HepG2 (cell line): Measurements from ENCODE around the gene KANSL3. TPM values are rescaled to one million over a fixed set of nuclear protein-coding genes. Genes with fewer than 3 reads are reported as not detected.

Experiments
- ATAC-seq: fragments of 200-7000 bp; cut with Tn5 transposase; 3 replicates; pipeline ENCODE4 v1.9.1; 2020; ENCODE audit warnings: mild to moderate bottlenecking, moderate library complexity
- BruUV-seq: library from RNA; stranded (reverse); fragments of 400-500 nt; replicated peaks from 2 replicates; lab custom pipeline; 2021; lab: Mats Ljungman, UMichigan
- CTCF ChIA-PET: fragments of 300-600 bp; formaldehyde crosslinking; extraction: SDS; loops from one replicate; lab custom pipeline; 2021; ENCODE audit warnings: low total read pairs, inconsistent platforms, low intra/inter-chr PET ratio; lab: Yijun Ruan, JAX
- POLR2A ChIA-PET: fragments of 350-600 bp; sonication (Branson Sonifier 250); formaldehyde crosslinking; loops from one replicate; lab custom pipeline; 2020; ENCODE audit warnings: antibody characterized with exemption, inconsistent platforms; lab: Yijun Ruan, JAX
- DNase-seq: peaks from one replicate; pipeline ENCODE4 v3.0.0-alpha.2; 2015; ENCODE audit warnings: low spot score
- FAIRE-seq: peaks from 3 replicates; lab custom pipeline; 2011; peaks lifted over from hg19 to GRCh38; lab: Jason Lieb, UNC
- H2AFZ ChIP-seq: one replicate; pipeline ENCODE4 v1.6.1; 2011; ENCODE audit warnings: low read length, inconsistent platforms
- H3K27ac ChIP-seq: fragments of 300-600 bp; 3 replicates; pipeline ENCODE4 v1.8.0; 2011; ENCODE audit warnings: mixed run types, mild to moderate bottlenecking, mixed read lengths, low read length, inconsistent platforms; ENCODE audit not compliant: insufficient read depth; ENCODE audit errors: extremely low read length
- H3K27me3 ChIP-seq, 2 experiments: fragments of 200-600 bp in 1 of 2; 2 replicates in 1 of 2; 3 replicates in 1 of 2; pipeline versions ENCODE4 v1.6.0 to v1.8.0; 2011; ENCODE audit warnings: low read length in 2 of 2, mild to moderate bottlenecking in 2 of 2, moderate library complexity in 2 of 2, inconsistent platforms in 1 of 2; ENCODE audit not compliant: insufficient read depth in 2 of 2, control insufficient read depth in 1 of 2
- H3K36me3 ChIP-seq, 2 experiments: fragments of 200-600 bp in 1 of 2; replicated peaks in 1 of 2; 2 replicates in 1 of 2; 3 replicates in 1 of 2; pipeline versions ENCODE4 v1.5.1 to v1.8.0; 2011; ENCODE audit warnings: low read length in 2 of 2, inconsistent platforms in 1 of 2; ENCODE audit not compliant: insufficient read depth in 2 of 2, control insufficient read depth in 1 of 2
- H3K4me1 ChIP-seq: 2 replicates; pipeline ENCODE4 v1.5.1; 2012; ENCODE audit warnings: low read length, inconsistent platforms; ENCODE audit not compliant: insufficient read depth
- H3K4me2 ChIP-seq: 2 replicates; pipeline ENCODE4 v1.6.0; 2011; ENCODE audit warnings: low read depth, low read length, inconsistent platforms
- H3K4me3 ChIP-seq, 3 experiments: fragments of 200-600 bp in 1 of 3; sonication (generic), shearing (Covaris generic) in 1 of 3; replicated peaks in 1 of 3; 2 replicates each; pipeline ENCODE4 v1.5.1; 2011 to 2016; ENCODE audit warnings: low read length in 3 of 3, inconsistent platforms in 2 of 3, low read depth in 2 of 3, mild to moderate bottlenecking in 2 of 3, control low read depth in 1 of 3, mixed read lengths in 1 of 3; ENCODE audit not compliant: insufficient read depth in 1 of 3
- H3K79me2 ChIP-seq: one replicate; pipeline ENCODE4 v1.6.1; 2011; ENCODE audit warnings: low read length, inconsistent platforms; ENCODE audit not compliant: insufficient read depth
- H3K9ac ChIP-seq: 2 replicates; pipeline ENCODE4 v1.6.0; 2011; ENCODE audit warnings: mild to moderate bottlenecking, low read depth, low read length, inconsistent platforms; ENCODE audit not compliant: insufficient read depth
- H3K9me3 ChIP-seq: 2 replicates; pipeline ENCODE4 v1.5.1; 2012; ENCODE audit warnings: mild to moderate bottlenecking, low read length
- H4K20me1 ChIP-seq: 2 replicates; pipeline ENCODE4 v1.6.0; 2011; ENCODE audit warnings: inconsistent platforms, mild to moderate bottlenecking, low read length, moderate library complexity; ENCODE audit not compliant: insufficient read depth
- CTCF ChIP-seq: sonication (generic); formaldehyde crosslinking; IDR thresholded peaks from 2 replicates; pipeline ENCODE4 v1.5.0; 2020; ENCODE audit warnings: mild to moderate bottlenecking, missing genetic modification reagents, moderate library complexity
- FOXA1 ChIP-seq, 2 experiments: fragments of 450-650 bp in 1 of 2; sonication (generic) in 1 of 2; formaldehyde crosslinking in 1 of 2; IDR thresholded peaks; 2 replicates each; pipeline versions ENCODE4 v1.4.0 to v1.6.1; 2016 to 2020; ENCODE audit warnings: missing genetic modification reagents in 1 of 2
- HDAC2 ChIP-seq: sonication (generic); formaldehyde crosslinking; IDR thresholded peaks from 2 replicates; pipeline ENCODE4 v1.4.0; 2020; ENCODE audit warnings: missing genetic modification reagents
- MLXIP ChIP-seq: sonication (generic); formaldehyde crosslinking; IDR thresholded peaks from 2 replicates; pipeline ENCODE4 v1.9.0; 2021; ENCODE audit warnings: missing genetic modification reagents, borderline replicate concordance
- ONECUT2 ChIP-seq: sonication (generic); formaldehyde crosslinking; IDR thresholded peaks from 2 replicates; pipeline ENCODE4 v1.4.0; 2020; ENCODE audit warnings: missing genetic modification reagents
- RAD21 ChIP-seq: fragments of 450-650 bp; formaldehyde crosslinking; IDR thresholded peaks from 2 replicates; pipeline ENCODE4 v1.5.0; 2020; ENCODE audit warnings: mild to moderate bottlenecking
- SMC3 ChIP-seq: IDR thresholded peaks from 2 replicates; pipeline ENCODE4 v1.6.1; 2011; ENCODE audit warnings: low read length, improper control_type of control experiment
- STAG1 ChIP-seq: sonication (generic); formaldehyde crosslinking; IDR thresholded peaks from 2 replicates; pipeline ENCODE4 v1.4.0; 2020; ENCODE audit warnings: missing genetic modification reagents
- TEAD3 ChIP-seq: optimal IDR thresholded peaks from 2 replicates; pipeline ENCODE3; 2016; ENCODE audit warnings: borderline replicate concordance
- TRIM24 ChIP-seq: sonication (generic); formaldehyde crosslinking; IDR thresholded peaks from 2 replicates; pipeline ENCODE4 v1.8.0; 2022; ENCODE audit warnings: mild to moderate bottlenecking, missing genetic modification reagents
- UBTF ChIP-seq: sonication (generic); formaldehyde crosslinking; IDR thresholded peaks from 2 replicates; pipeline ENCODE4 v1.4.0; 2020; ENCODE audit warnings: mild to moderate bottlenecking, missing genetic modification reagents
- XRCC5 ChIP-seq: fragments of 200-400 bp; formaldehyde crosslinking; optimal IDR thresholded peaks from 2 replicates; pipeline ENCODE3; 2017; ENCODE audit warnings: mild to moderate bottlenecking, low read length
- ZNF264 ChIP-seq: sonication (generic); formaldehyde crosslinking; IDR thresholded peaks from 2 replicates; pipeline ENCODE4 v1.4.0; 2020; ENCODE audit warnings: missing genetic modification reagents
- ZNF687 ChIP-seq: sonication (generic); formaldehyde crosslinking; IDR thresholded peaks from 2 replicates; pipeline ENCODE4 v1.5.1; 2020; ENCODE audit warnings: mild to moderate bottlenecking, missing genetic modification reagents, moderate library complexity
- WGBS: methylation state at CpG from one replicate; pipeline ENCODE4 v1.1.6; 2017; ENCODE audit warnings: low lambda C conversion rate; 5-methylcytosine and 5-hydroxymethylcytosine counted together
- in situ Hi-C: cut with HindIII; loops from 2 replicates; pipeline ENCODE4 v1.10.0; 2017; ENCODE audit warnings: low pct_unique_long_range_greater_than_20kb; ENCODE audit not compliant: extremely low pct_ligation_motif_present
- intact Hi-C: fragments of 100-400 bp; cut with micrococcal nuclease; formaldehyde crosslinking; loops from one replicate; pipeline ENCODE4 v1.10.0; 2022; ENCODE audit not compliant: unreplicated experiment
- polyA plus RNA-seq, 8 experiments: library from polyadenylated mRNA; depleted of rRNA in 3 of 8; stranded (reverse) in 7 of 8; unstranded in 1 of 8; fragments of >200 nt; fragmentation: Illumina TruSeq in 4 of 8; extraction: Trizol in 4 of 8; gene quantifications; 2 replicates each; pipeline versions ENCODE4 v1.2.1 to v1.2.3, GENCODE V29; 2011 to 2016; ENCODE audit warnings: low read depth in 4 of 8, missing spikeins in 1 of 8, mixed read lengths in 1 of 8; ENCODE audit not compliant: insufficient read depth in 1 of 8
- total RNA-seq, 5 experiments: library from RNA; depleted of rRNA; stranded (reverse); fragments of >200 nt; fragmentation: Illumina TruSeq; extraction: Trizol; gene quantifications; 2 replicates each; pipeline ENCODE4 v1.2.3, GENCODE V29; 2016; ENCODE audit warnings: low read depth in 1 of 5

Gene KANSL3
- total and polyA plus RNA-seq, 2 of the 13 experiments (the other 11 are each of a cell fraction or from before 2014, with no cell fraction given), result 20.8 to 37.3 TPM

- ChIA-PET POLR2A (no interaction called here), CTCF (interaction anchor here (0.7 to 1.3 kb wide), 4 partner anchors 157 to 357 kb away, joined by 3 read pairs; no protein-coding TSS in a partner anchor)
- intact Hi-C loops, result loop anchor here (2.0 to 10.0 kb wide), 7 partner anchors 33 to 348 kb away; partner anchors contain the start of genes CNNM3, CNNM4 and KANSL3
Measured at GRCh38 chr2:96604104-96604503, 34.0 kb downstream of the KANSL3 start.

More at GRCh38 chr2:96604104-96604503, 34.0 kb downstream of the KANSL3 start:
- in situ Hi-C loops, result no loop called here
- H3K9ac ChIP-seq, result no peak overlapping the region
- no peak overlapping the region for H2AFZ ChIP-seq
- H3K4me3 ChIP-seq, result no peak overlapping the region
- no TSS peak for BruUV-seq
- 83% methylated on average over 2 of the region's 2 CpGs for WGBS
- DNase-seq (peak; percentile 31), FAIRE-seq (no peak), ATAC-seq (peak; percentile 79)
- no peaks in the 10 kb centered on the region for H4K20me1 ChIP-seq
- no peaks in the 10 kb centered on the region for H3K9me3 ChIP-seq
- H3K27me3 ChIP-seq, result no peaks in the 10 kb centered on the region
- peaks cover 55 to 92% of the 10 kb centered on the region in 2 experiments for H3K36me3 ChIP-seq
- no peaks in the 10 kb centered on the region for H3K79me2 ChIP-seq
- no peak overlapping the region for H3K27ac ChIP-seq
- peak; percentile 29; the same call in 1 of the 2 replicates for TF ChIP-seq ZNF687
- TF ChIP-seq CTCF (CRISPR knock-in tag), result peak; percentile 38
- no peak for TF ChIP-seq HDAC2 (CRISPR knock-in tag)
- peak; percentile 31; the same call in 1 of the 2 replicates for TF ChIP-seq SMC3
- TF ChIP-seq FOXA1 (IDR thresholded peaks at IDR 0.05), result no peak
- TF ChIP-seq FOXA1 (CRISPR knock-in tag; IDR thresholded peaks at IDR 0.05), result no peak
- no peak for TF ChIP-seq TRIM24
- TF ChIP-seq UBTF (CRISPR knock-in tag), result no peak
- peak; percentile 32 for TF ChIP-seq XRCC5
- no peak for TF ChIP-seq ONECUT2 (CRISPR knock-in tag)
- TF ChIP-seq TEAD3 (CRISPR knock-in tag), result peak; percentile 17
- peak; percentile 71 for TF ChIP-seq RAD21 (CRISPR knock-in tag)
- peak; percentile 57 for TF ChIP-seq STAG1 (CRISPR knock-in tag)
- no peak for TF ChIP-seq ZNF264 (CRISPR knock-in tag)
- no peak for TF ChIP-seq MLXIP (CRISPR knock-in tag)
- no peak overlapping the region for H3K4me2 ChIP-seq
- peaks cover 38% of the 10 kb centered on the region for H3K4me1 ChIP-seq
